Measurements from ENCODE around the gene HPS5. TPM values are rescaled to one million over a fixed set of nuclear protein-coding genes. Genes with fewer than 3 reads are reported as not detected.

HPS5 gene
- total and polyA plus RNA-seq, 2 of the 4 experiments (the other 2 are of a cell fraction) = 7.9 to 28.3 TPM

DNA sequence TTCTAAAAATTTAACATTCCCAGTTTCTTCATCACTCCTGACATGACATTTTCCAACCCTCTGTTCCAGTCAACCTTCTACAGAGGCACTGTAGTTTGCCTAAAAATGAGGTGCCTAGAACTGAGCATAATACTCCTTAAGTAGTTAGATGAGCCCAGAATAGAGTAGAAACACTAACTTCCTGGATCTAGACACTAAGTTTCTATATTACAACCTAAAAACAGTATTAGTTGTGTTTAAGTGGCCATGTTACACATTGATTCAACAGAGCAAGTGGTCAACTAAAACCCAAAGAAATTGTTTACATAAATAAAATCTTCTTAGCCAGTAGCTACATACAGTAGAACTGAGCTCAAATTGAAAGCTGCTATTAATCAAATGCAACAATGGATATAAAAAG is 1.3 kb downstream of the HPS5 start:
- in situ Hi-C loops (cut with MboI; ENCODE audit: low sequenced_read_pairs) = no loop called here
- no peak overlapping the region for H3K9ac ChIP-seq (ENCODE audit: low read depth, low read length)

More for the DNA sequence above, 1.3 kb downstream of the HPS5 start:
- Histone ChIP-seq H3K79me1 (ENCODE audit: low read depth in 1 of 2, low read length in 2 of 2) (peaks cover 20 to 49% of the 10 kb centered on the region in 2 experiments), H3K18ac (ENCODE audit: low read depth, low read length) (no peak overlapping the region), H3K4me3 (ENCODE audit: insufficient read depth, low read depth, low read length) (no peak overlapping the region), H2AK5ac (ENCODE audit: low read depth, low read length) (no peak overlapping the region; the same call in 1 of the 2 replicates), H2AK9ac (replicated peaks; ENCODE audit: low read depth, low read length, poor library complexity) (no peak overlapping the region), H3K23ac (ENCODE audit: low read depth, low read length) (no peak overlapping the region), H3K56ac (ENCODE audit: extremely low read depth, insufficient read depth, low read length) (no peak overlapping the region), H3K4me2 (ENCODE audit: low read depth, low read length) (peak overlapping the region; percentile 77), H2AFZ (replicated peaks; ENCODE audit: low read length, poor library complexity) (no peak overlapping the region), H4K91ac (ENCODE audit: insufficient read depth, low read depth, low read length) (no peak overlapping the region), H4K20me1 (ENCODE audit: insufficient read depth, low read length) (no peaks in the 10 kb centered on the region), H4K5ac (ENCODE audit: low read depth, low read length) (no peak overlapping the region), H3K9me3 (ENCODE audit: control insufficient read depth, insufficient read depth, low read length) (no peaks in the 10 kb centered on the region), H4K8ac (ENCODE audit: low read depth in 2 of 2, low read length in 2 of 2) (no peak overlapping the region), H2BK15ac (ENCODE audit: low read depth, low read length) (no peak overlapping the region), H2BK120ac (ENCODE audit: low read depth, low read length) (no peak overlapping the region), H3K14ac (replicated peaks; ENCODE audit: low read depth, low read length) (no peak overlapping the region), H3K36me3 (ENCODE audit: control insufficient read depth, insufficient read depth, low read length) (0 out of 2 replicates have a peak, but pooled peaks cover 6% of the 10 kb centered on the region), H3K9me1 (ENCODE audit: insufficient read depth, low read length) (0 out of 2 replicates have a peak, but pooled peaks cover 7% of the 10 kb centered on the region), H2BK20ac (ENCODE audit: low read depth, low read length) (no peak overlapping the region), H3K27ac (ENCODE audit: insufficient read depth, low read length) (no peak overlapping the region), H2BK5ac (ENCODE audit: low read depth, low read length, poor library complexity, severe bottlenecking) (no peak overlapping the region), H3K4ac (ENCODE audit: low read depth, low read length) (no peak overlapping the region), H3K4me1 (ENCODE audit: control insufficient read depth, insufficient read depth, low read length) (peaks cover 4% of the 10 kb centered on the region), H3K27me3 (ENCODE audit: control insufficient read depth, insufficient read depth, low read length) (no peaks in the 10 kb centered on the region)
- intact Hi-C loops (cut with micrococcal nuclease) = loop anchor here (10.0 kb wide), 1 partner anchor 586 kb away; the partner anchor contains the start of gene KCNC1
- dilution Hi-C loops (cut with HindIII; ENCODE audit: low sequenced_read_pairs, unreplicated experiment) = no loop called here
- ChIA-PET POLR2A (ENCODE audit: unreplicated experiment) (interaction anchor here (0.6 to 1.7 kb wide), 2 partner anchors 60 to 74 kb away, joined by 5 to 13 read pairs; partner anchors contain the start of gene LDHA), CTCF (interaction anchor here (0.6 kb wide), 1 partner anchor 37 kb away, joined by 3 read pairs; no protein-coding TSS in a partner anchor)
- ATAC-seq (ENCODE audit: low read depth) (no peak), DNase-seq (no peak)
- TF ChIP-seq POLR2A (IDR thresholded peaks at IDR 0.05; ENCODE audit: low read depth, low read length) (no peak), RFX5 (IDR thresholded peaks at IDR 0.05; ENCODE audit: low read depth, low read length) (no peak), CHD1 (IDR thresholded peaks at IDR 0.05; ENCODE audit: low read depth, low read length) (no peak), SMC3 (IDR thresholded peaks at IDR 0.05; ENCODE audit: low read depth, low read length) (no peak), MXI1 (IDR thresholded peaks at IDR 0.05; ENCODE audit: borderline replicate concordance, low read depth, low read length) (no peak), RAD21 (IDR thresholded peaks at IDR 0.05; ENCODE audit: low read length) (no peak), CEBPB (IDR thresholded peaks at IDR 0.05; ENCODE audit: low read depth, low read length) (no peak), RCOR1 (IDR thresholded peaks at IDR 0.05; ENCODE audit: insufficient replicate concordance, low read length) (no peak), NFE2L2 (IDR thresholded peaks at IDR 0.05; ENCODE audit: low read depth, low read length) (no peak), FOS (IDR thresholded peaks at IDR 0.05; ENCODE audit: low read depth, low read length) (no peak), MAZ (IDR thresholded peaks at IDR 0.05; ENCODE audit: borderline replicate concordance, low read depth, low read length) (no peak), MAFK (IDR thresholded peaks at IDR 0.05; ENCODE audit: low read depth, low read length) (no peak)
- TF ChIP-seq, protein P1, sequence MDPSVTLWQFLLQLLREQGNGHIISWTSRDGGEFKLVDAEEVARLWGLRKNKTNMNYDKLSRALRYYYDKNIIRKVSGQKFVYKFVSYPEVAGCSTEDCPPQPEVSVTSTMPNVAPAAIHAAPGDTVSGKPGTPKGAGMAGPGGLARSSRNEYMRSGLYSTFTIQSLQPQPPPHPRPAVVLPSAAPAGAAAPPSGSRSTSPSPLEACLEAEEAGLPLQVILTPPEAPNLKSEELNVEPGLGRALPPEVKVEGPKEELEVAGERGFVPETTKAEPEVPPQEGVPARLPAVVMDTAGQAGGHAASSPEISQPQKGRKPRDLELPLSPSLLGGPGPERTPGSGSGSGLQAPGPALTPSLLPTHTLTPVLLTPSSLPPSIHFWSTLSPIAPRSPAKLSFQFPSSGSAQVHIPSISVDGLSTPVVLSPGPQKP (IDR thresholded peaks at IDR 0.05; ENCODE audit: borderline replicate concordance, low read depth, low read length) = no peak
- TF ChIP-seq, protein P2, sequence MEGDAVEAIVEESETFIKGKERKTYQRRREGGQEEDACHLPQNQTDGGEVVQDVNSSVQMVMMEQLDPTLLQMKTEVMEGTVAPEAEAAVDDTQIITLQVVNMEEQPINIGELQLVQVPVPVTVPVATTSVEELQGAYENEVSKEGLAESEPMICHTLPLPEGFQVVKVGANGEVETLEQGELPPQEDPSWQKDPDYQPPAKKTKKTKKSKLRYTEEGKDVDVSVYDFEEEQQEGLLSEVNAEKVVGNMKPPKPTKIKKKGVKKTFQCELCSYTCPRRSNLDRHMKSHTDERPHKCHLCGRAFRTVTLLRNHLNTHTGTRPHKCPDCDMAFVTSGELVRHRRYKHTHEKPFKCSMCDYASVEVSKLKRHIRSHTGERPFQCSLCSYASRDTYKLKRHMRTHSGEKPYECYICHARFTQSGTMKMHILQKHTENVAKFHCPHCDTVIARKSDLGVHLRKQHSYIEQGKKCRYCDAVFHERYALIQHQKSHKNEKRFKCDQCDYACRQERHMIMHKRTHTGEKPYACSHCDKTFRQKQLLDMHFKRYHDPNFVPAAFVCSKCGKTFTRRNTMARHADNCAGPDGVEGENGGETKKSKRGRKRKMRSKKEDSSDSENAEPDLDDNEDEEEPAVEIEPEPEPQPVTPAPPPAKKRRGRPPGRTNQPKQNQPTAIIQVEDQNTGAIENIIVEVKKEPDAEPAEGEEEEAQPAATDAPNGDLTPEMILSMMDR (conservative IDR thresholded peaks at IDR 0.05; ENCODE audit: low read depth, low read length) = no peak
- TF ChIP-seq, protein P3, sequence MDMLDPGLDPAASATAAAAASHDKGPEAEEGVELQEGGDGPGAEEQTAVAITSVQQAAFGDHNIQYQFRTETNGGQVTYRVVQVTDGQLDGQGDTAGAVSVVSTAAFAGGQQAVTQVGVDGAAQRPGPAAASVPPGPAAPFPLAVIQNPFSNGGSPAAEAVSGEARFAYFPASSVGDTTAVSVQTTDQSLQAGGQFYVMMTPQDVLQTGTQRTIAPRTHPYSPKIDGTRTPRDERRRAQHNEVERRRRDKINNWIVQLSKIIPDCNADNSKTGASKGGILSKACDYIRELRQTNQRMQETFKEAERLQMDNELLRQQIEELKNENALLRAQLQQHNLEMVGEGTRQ (IDR thresholded peaks at IDR 0.05; ENCODE audit: low read depth, low read length) = no peak
- BruUV-seq (replicated peaks) = no TSS peak
